Measurements from ENCODE around the gene GJA3.

- TF ChIP-seq EZH2 (IDR thresholded peaks at IDR 0.05; ENCODE audit: borderline replicate concordance, low read depth, low read length) (no peak), RAD21 (CRISPR knock-in tag; conservative IDR thresholded peaks at IDR 0.05 in 1 of 2, IDR thresholded peaks at IDR 0.05 in 1 of 2) (no peak), SIN3B (IDR thresholded peaks at IDR 0.05; ENCODE audit: low read depth) (no peak), CTCF (IDR thresholded peaks at IDR 0.05 in 2 of 3, conservative IDR thresholded peaks at IDR 0.05 in 1 of 3; ENCODE audit: insufficient read depth in 2 of 3, low read depth in 1 of 3, low read length in 3 of 3) (no peak), CBX1 (IDR thresholded peaks at IDR 0.05; ENCODE audit: low read depth) (no peak), E2F4 (CRISPR knock-in tag; IDR thresholded peaks at IDR 0.05; ENCODE audit: low read depth) (no peak), BCLAF1 (IDR thresholded peaks at IDR 0.05; ENCODE audit: borderline replicate concordance in 1 of 2, control insufficient read depth in 1 of 2, low read depth in 2 of 2, low read length in 1 of 2) (no peak), TOE1 (IDR thresholded peaks at IDR 0.05; ENCODE audit: borderline replicate concordance) (no peak), TOE1 (CRISPR knock-in tag; IDR thresholded peaks at IDR 0.05; ENCODE audit: borderline replicate concordance, low read depth) (no peak), ELK1 (CRISPR knock-in tag; IDR thresholded peaks at IDR 0.05) (no peak), CEBPB (tag; IDR thresholded peaks at IDR 0.05) (no peak), MAFG (tag; conservative IDR thresholded peaks at IDR 0.05) (no peak), POLR2H (tag; IDR thresholded peaks at IDR 0.05; ENCODE audit: low read depth) (no peak)
Observed at GRCh38 chr13:20134732-20135131, 26.1 kb downstream of the GJA3 start.
